ENCODE results near the gene S100P.

DNA sequence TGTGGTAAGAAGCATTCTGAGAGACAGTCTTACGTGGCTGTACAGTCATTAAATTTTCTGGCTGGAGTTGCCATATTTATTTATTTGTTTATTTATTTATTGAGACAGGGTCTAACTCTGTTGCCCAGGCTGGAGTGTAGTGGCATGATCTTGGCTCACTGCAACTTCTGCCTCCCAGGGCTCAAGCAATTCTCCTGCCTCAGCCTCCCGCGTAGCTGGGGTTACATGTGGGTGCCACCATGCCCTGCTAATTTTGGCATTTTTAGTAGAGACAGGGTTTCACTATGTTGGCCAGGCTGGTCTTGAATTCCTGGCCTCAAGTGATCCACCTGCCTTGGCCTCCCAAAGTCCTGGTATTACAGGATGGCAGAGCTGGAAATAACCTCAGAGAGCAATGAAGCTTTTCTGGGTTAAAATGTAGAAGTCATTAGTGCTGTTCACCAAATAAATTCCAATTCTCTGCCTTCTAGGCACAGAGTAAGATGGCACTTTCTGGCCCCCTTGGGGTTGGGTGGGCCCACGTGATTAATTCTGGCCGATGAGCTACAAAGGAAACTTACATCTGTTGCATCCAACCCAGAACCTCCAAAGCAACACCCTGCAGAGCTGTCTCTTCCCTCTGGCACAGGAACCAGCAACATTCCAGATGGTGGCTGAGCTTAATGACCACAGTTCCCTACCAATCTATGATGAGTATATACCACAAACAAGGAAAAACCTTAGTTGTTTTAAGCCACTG lies 48.7 kb upstream of the S100P start:
- TF ChIP-seq, protein P1, sequence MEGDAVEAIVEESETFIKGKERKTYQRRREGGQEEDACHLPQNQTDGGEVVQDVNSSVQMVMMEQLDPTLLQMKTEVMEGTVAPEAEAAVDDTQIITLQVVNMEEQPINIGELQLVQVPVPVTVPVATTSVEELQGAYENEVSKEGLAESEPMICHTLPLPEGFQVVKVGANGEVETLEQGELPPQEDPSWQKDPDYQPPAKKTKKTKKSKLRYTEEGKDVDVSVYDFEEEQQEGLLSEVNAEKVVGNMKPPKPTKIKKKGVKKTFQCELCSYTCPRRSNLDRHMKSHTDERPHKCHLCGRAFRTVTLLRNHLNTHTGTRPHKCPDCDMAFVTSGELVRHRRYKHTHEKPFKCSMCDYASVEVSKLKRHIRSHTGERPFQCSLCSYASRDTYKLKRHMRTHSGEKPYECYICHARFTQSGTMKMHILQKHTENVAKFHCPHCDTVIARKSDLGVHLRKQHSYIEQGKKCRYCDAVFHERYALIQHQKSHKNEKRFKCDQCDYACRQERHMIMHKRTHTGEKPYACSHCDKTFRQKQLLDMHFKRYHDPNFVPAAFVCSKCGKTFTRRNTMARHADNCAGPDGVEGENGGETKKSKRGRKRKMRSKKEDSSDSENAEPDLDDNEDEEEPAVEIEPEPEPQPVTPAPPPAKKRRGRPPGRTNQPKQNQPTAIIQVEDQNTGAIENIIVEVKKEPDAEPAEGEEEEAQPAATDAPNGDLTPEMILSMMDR (IDR thresholded peaks at IDR 0.05; ENCODE audit: low read depth, low read length, missing input control): no peak
- TF ChIP-seq HNF4G (IDR thresholded peaks at IDR 0.05) (no peak), YY1 (IDR thresholded peaks at IDR 0.05) (no peak), SP1 (IDR thresholded peaks at IDR 0.05) (no peak)

Data from liver (tissue), 3 donors.